ENCODE data around the gene TMEM214. TPM values are rescaled to one million over a fixed set of nuclear protein-coding genes. Genes with fewer than 3 reads are reported as not detected.

The TMEM214 gene
- total RNA-seq, 1 experiment from 2014 or later: 55.3 TPM

DNA sequence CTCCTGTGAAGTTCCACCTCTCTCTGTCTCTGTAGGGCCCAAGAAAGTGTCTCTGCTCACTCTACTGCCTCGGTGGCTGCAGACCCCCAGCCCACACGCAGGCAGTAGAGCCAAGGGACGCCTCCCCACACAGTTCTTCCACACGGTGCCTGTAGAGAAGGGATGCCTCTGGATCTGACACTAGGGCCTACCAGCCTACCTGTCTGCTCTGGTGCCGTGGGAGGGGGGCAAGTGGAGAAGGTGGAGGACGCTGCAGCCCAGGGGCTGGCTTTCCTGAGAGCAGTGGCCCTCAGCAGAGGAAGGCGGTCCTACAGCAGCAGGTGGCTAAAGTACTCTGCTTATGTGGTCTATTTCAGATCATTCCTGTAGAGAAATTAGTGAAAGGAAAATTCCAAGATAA is 9.0 kb upstream of the TMEM214 start:
- Histone ChIP-seq H2BK15ac (ENCODE audit: low read depth, low read length) (no peak overlapping the region), H3K27ac (ENCODE audit: insufficient read length, low read depth, low read length) (no peak overlapping the region), H3K27me3 (ENCODE audit: insufficient read depth, low read length) (no peaks in the 10 kb centered on the region; the same call in 1 of the 2 replicates), H2BK12ac (ENCODE audit: insufficient read length, low read depth, low read length) (no peak overlapping the region), H3K23ac (ENCODE audit: insufficient read length, low read depth, low read length) (no peak overlapping the region), H2BK5ac (ENCODE audit: insufficient read length, low read length) (no peak overlapping the region), H3K79me2 (ENCODE audit: insufficient read depth, low read length) (no peaks in the 10 kb centered on the region), H3K4me2 (ENCODE audit: insufficient read depth, insufficient read length, low read length) (no peak overlapping the region), H2BK20ac (ENCODE audit: low read depth, low read length, poor library complexity, severe bottlenecking) (no peak overlapping the region), H2BK120ac (ENCODE audit: low read depth, low read length, poor library complexity, severe bottlenecking) (no peak overlapping the region), H4K5ac (ENCODE audit: insufficient read length, low read depth, low read length) (no peak overlapping the region), H3K18ac (ENCODE audit: insufficient read length, low read depth, low read length) (no peak overlapping the region), H3K4ac (ENCODE audit: low read depth, low read length) (no peak overlapping the region), H3K9me3 (ENCODE audit: control insufficient read depth, low read depth, low read length) (no peaks in the 10 kb centered on the region), H4K91ac (ENCODE audit: insufficient read length, low read depth, low read length) (no peak overlapping the region), H2AK5ac (ENCODE audit: insufficient read length, low read length) (no peak overlapping the region), H3K14ac (ENCODE audit: insufficient read depth, low read length) (no peak overlapping the region), H3K4me1 (ENCODE audit: insufficient read depth, low read length) (no peaks in the 10 kb centered on the region), H3K79me1 (ENCODE audit: insufficient read depth, low read depth, low read length, poor library complexity, severe bottlenecking) (no peaks in the 10 kb centered on the region), H4K8ac (replicated peaks; ENCODE audit: insufficient read length, low read depth, low read length) (no peak overlapping the region), H3K9ac (ENCODE audit: extremely low read depth, insufficient read length, low read length) (no peak overlapping the region), H2AFZ (ENCODE audit: low read length) (no peak overlapping the region), H3T11ph (ENCODE audit: low read length) (no peak overlapping the region), H4K20me1 (ENCODE audit: control insufficient read depth, insufficient read depth, insufficient read length) (no peaks in the 10 kb centered on the region), H3K23me2 (ENCODE audit: insufficient read length, low read depth, low read length, poor library complexity, severe bottlenecking) (no peaks in the 10 kb centered on the region), H3K56ac (ENCODE audit: insufficient read length, low read depth, low read length) (no peak overlapping the region)
- Mint-ChIP-seq H3K27ac (peak overlapping the region in 2 of 3 experiments; percentile 16 to 40; a peak in 4 of 7 replicates), H3K27me3 (ENCODE audit: low read depth) (no peaks in the 10 kb centered on the region; the same call in 1 of the 2 replicates), H3K4me3 (no peak overlapping the region), H3K4me1 (peaks cover 5 to 16% of the 10 kb centered on the region in 2 experiments), H3K9me3 (no peaks in the 10 kb centered on the region; a peak in 1 of 5 replicates), H3K36me3 (ENCODE audit: insufficient read depth in 1 of 3, low read depth in 3 of 3) (peaks cover 1 to 9% (median 1%) of the 10 kb centered on the region in 3 experiments; a peak in 6 of 7 replicates)
- TF ChIP-seq, protein P1, sequence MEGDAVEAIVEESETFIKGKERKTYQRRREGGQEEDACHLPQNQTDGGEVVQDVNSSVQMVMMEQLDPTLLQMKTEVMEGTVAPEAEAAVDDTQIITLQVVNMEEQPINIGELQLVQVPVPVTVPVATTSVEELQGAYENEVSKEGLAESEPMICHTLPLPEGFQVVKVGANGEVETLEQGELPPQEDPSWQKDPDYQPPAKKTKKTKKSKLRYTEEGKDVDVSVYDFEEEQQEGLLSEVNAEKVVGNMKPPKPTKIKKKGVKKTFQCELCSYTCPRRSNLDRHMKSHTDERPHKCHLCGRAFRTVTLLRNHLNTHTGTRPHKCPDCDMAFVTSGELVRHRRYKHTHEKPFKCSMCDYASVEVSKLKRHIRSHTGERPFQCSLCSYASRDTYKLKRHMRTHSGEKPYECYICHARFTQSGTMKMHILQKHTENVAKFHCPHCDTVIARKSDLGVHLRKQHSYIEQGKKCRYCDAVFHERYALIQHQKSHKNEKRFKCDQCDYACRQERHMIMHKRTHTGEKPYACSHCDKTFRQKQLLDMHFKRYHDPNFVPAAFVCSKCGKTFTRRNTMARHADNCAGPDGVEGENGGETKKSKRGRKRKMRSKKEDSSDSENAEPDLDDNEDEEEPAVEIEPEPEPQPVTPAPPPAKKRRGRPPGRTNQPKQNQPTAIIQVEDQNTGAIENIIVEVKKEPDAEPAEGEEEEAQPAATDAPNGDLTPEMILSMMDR (conservative IDR thresholded peaks at IDR 0.05): no peak
- no peak for DNase-seq
- WGBS (ENCODE audit: extremely low coverage, insufficient read length, low lambda C conversion rate): no CpG with 5 or more reads among the region's 7 CpGs
